H1 (cell line): ENCODE measurements around the gene DLST. TPM values are rescaled to one million over a fixed set of nuclear protein-coding genes. Genes with fewer than 3 reads are reported as not detected.

Source experiments
- CTCF ChIA-PET: fragments of 300-600 bp; sonication (Branson Sonifier 250); formaldehyde crosslinking; loops from one replicate; lab custom pipeline; 2021; ENCODE audit not compliant: partially characterized antibody; lab: Charles Lee
- POLR2A ChIA-PET: fragments of 300-600 bp; sonication (Branson Sonifier 250); formaldehyde crosslinking; loops from one replicate; lab custom pipeline; 2021; ENCODE audit warnings: inconsistent platforms; ENCODE audit not compliant: partially characterized antibody; lab: Charles Lee
- DNase-seq, 2 experiments: peaks; one replicate each; pipeline versions ENCODE4 v3.0.0 to v3.0.0-alpha.2; 2010 to 2022; ENCODE audit warnings: low spot score in 2 of 2, low read depth in 1 of 2, mixed read lengths in 1 of 2
- FAIRE-seq: peaks from 2 replicates; lab custom pipeline; 2011; peaks lifted over from hg19 to GRCh38; lab: Jason Lieb, UNC
- H2AFZ ChIP-seq: 2 replicates; pipeline ENCODE4 v1.8.1; 2012; ENCODE audit warnings: low read length, inconsistent platforms
- H2AK5ac ChIP-seq: 2 replicates; pipeline ENCODE4 v1.6.1; 2013; ENCODE audit warnings: low read depth, low read length
- H2BK120ac ChIP-seq: replicated peaks from 2 replicates; pipeline ENCODE3; 2013; ENCODE audit warnings: low read depth, low read length, inconsistent platforms
- H2BK12ac ChIP-seq: 2 replicates; pipeline ENCODE4 v1.6.1; 2013; ENCODE audit warnings: low read depth, low read length
- H2BK15ac ChIP-seq: 2 replicates; pipeline ENCODE4 v1.6.1; 2013; ENCODE audit warnings: low read length
- H2BK20ac ChIP-seq: 2 replicates; pipeline ENCODE4 v1.6.1; 2013; ENCODE audit warnings: low read length
- H2BK5ac ChIP-seq: 2 replicates; pipeline ENCODE4 v1.6.1; 2013; ENCODE audit warnings: low read depth, low read length
- H3K14ac ChIP-seq: 2 replicates; pipeline ENCODE4 v1.6.1; 2013; ENCODE audit warnings: inconsistent platforms; ENCODE audit not compliant: insufficient read length
- H3K18ac ChIP-seq: 2 replicates; pipeline ENCODE4 v1.6.1; 2013; ENCODE audit warnings: low read length; ENCODE audit errors: extremely low read depth
- H3K23ac ChIP-seq: 2 replicates; pipeline ENCODE4 v1.6.1; 2013; ENCODE audit warnings: inconsistent platforms; ENCODE audit not compliant: insufficient read length
- H3K23me2 ChIP-seq: 2 replicates; pipeline ENCODE4 v1.6.1; 2013; ENCODE audit warnings: low read depth, low read length
- H3K27ac ChIP-seq: 2 replicates; pipeline ENCODE4 v1.6.1; 2011; ENCODE audit warnings: low read depth, low read length, inconsistent platforms
- H3K27me3 ChIP-seq, 4 experiments: replicated peaks in 1 of 4; 1 replicate in 1 of 4; 2 replicates in 3 of 4; pipeline versions ENCODE4 v1.6.1 to v1.8.1; 2011 to 2013; ENCODE audit warnings: low read length in 3 of 4, mild to moderate bottlenecking in 3 of 4, inconsistent platforms in 2 of 4, mixed read lengths in 2 of 4, moderate library complexity in 1 of 4; ENCODE audit not compliant: control insufficient read depth in 3 of 4, insufficient read depth in 3 of 4; ENCODE audit errors: extremely low read depth in 1 of 4
- H3K36me3 ChIP-seq, 4 experiments: 2 replicates each; pipeline versions ENCODE4 v1.6.1 to v1.8.1; 2011 to 2013; ENCODE audit warnings: mild to moderate bottlenecking in 4 of 4, low read length in 3 of 4, moderate library complexity in 2 of 4, control low read depth in 1 of 4, inconsistent platforms in 1 of 4; ENCODE audit not compliant: insufficient read depth in 4 of 4, control insufficient read depth in 2 of 4
- H3K4ac ChIP-seq: replicated peaks from 2 replicates; pipeline ENCODE3; 2013; ENCODE audit warnings: low read length, low read depth, mixed read lengths, inconsistent platforms; ENCODE audit not compliant: insufficient read length
- H3K4me1 ChIP-seq, 4 experiments: replicated peaks in 1 of 4; 1 replicate in 1 of 4; 2 replicates in 3 of 4; pipeline versions ENCODE4 v1.6.1 to v1.8.1; 2011 to 2013; ENCODE audit warnings: low read length in 3 of 4, inconsistent platforms in 2 of 4, mixed read lengths in 1 of 4; ENCODE audit not compliant: insufficient read depth in 4 of 4, control insufficient read depth in 3 of 4
- H3K4me2 ChIP-seq, 2 experiments: 2 replicates each; pipeline versions ENCODE4 v1.6.1 to v1.8.1; 2011 to 2013; ENCODE audit warnings: low read depth in 2 of 2, low read length in 2 of 2, control low read depth in 1 of 2, inconsistent platforms in 1 of 2, mild to moderate bottlenecking in 1 of 2; ENCODE audit not compliant: insufficient read depth in 1 of 2
- H3K4me3 ChIP-seq, 4 experiments: fragments of 200-600, 300-600 bp in 1 of 4; sonication (generic), shearing (Covaris generic), sonication (Bioruptor Twin) in 1 of 4; 2 replicates each; pipeline versions ENCODE4 v1.5.1 to v1.8.1; 2011 to 2016; ENCODE audit warnings: low read length in 4 of 4, low read depth in 3 of 4, control low read depth in 2 of 4, inconsistent platforms in 2 of 4, mild to moderate bottlenecking in 2 of 4, mixed read lengths in 1 of 4, moderate library complexity in 1 of 4; ENCODE audit not compliant: insufficient read depth in 2 of 4; ENCODE audit errors: extremely low read depth in 1 of 4
- H3K56ac ChIP-seq: replicated peaks from 2 replicates; pipeline ENCODE3; 2013; ENCODE audit warnings: low read depth, mild to moderate bottlenecking, mixed read lengths, low read length, inconsistent platforms; ENCODE audit not compliant: insufficient read length
- H3K79me1 ChIP-seq: 2 replicates; pipeline ENCODE4 v1.6.1; 2013; ENCODE audit warnings: low read depth, low read length, control low read depth
- H3K79me2 ChIP-seq, 2 experiments: 2 replicates each; pipeline versions ENCODE4 v1.6.1 to v1.8.1; 2012 to 2013; ENCODE audit warnings: low read length in 2 of 2, mild to moderate bottlenecking in 2 of 2, inconsistent platforms in 1 of 2; ENCODE audit not compliant: insufficient read depth in 2 of 2, control insufficient read depth in 1 of 2
- H3K9ac ChIP-seq, 4 experiments: replicated peaks in 1 of 4; 1 replicate in 1 of 4; 2 replicates in 3 of 4; pipeline versions ENCODE4 v1.6.1 to v1.8.1; 2011 to 2013; ENCODE audit warnings: low read depth in 3 of 4, low read length in 3 of 4, control low read depth in 2 of 4, mild to moderate bottlenecking in 2 of 4, moderate library complexity in 2 of 4, inconsistent platforms in 1 of 4; ENCODE audit errors: extremely low read depth in 1 of 4
- H3K9me3 ChIP-seq, 2 experiments: 2 replicates each; pipeline versions ENCODE4 v1.6.1 to v1.8.1; 2012 to 2013; ENCODE audit warnings: mild to moderate bottlenecking in 2 of 2, moderate library complexity in 2 of 2, control low read depth in 1 of 2, inconsistent platforms in 1 of 2, low read depth in 1 of 2, low read length in 1 of 2, mixed read lengths in 1 of 2; ENCODE audit not compliant: insufficient read depth in 2 of 2
- H4K20me1 ChIP-seq, 2 experiments: replicated peaks in 1 of 2; 2 replicates each; pipeline versions ENCODE3 to v1.8.1; 2011 to 2013; ENCODE audit warnings: inconsistent platforms in 2 of 2, low read length in 2 of 2, mild to moderate bottlenecking in 1 of 2; ENCODE audit not compliant: insufficient read depth in 2 of 2, control insufficient read depth in 1 of 2
- H4K5ac ChIP-seq: 2 replicates; pipeline ENCODE4 v1.6.1; 2013; ENCODE audit warnings: low read length, low read depth, mixed read lengths, inconsistent platforms; ENCODE audit not compliant: insufficient read length
- H4K8ac ChIP-seq: 2 replicates; pipeline ENCODE4 v1.8.0; 2013; ENCODE audit warnings: mild to moderate bottlenecking, moderate library complexity, low read length, inconsistent platforms; ENCODE audit not compliant: insufficient read depth; ENCODE audit errors: extremely low read depth
- H4K91ac ChIP-seq: replicated peaks from 2 replicates; pipeline ENCODE3; 2013; ENCODE audit warnings: low read length, mixed read lengths, inconsistent platforms; ENCODE audit not compliant: insufficient read length
- ASH2L ChIP-seq: fragments of 200-600, 300-600 bp; sonication (generic); IDR thresholded peaks from one replicate; pipeline ENCODE4 v1.7.1; 2017; ENCODE audit warnings: low read length
- ATF2 ChIP-seq: IDR thresholded peaks from 2 replicates; pipeline ENCODE4 v1.6.1; 2012; ENCODE audit warnings: low read length, inconsistent platforms
- BRCA1 ChIP-seq: IDR thresholded peaks from 2 replicates; pipeline ENCODE4 v1.6.1; 2012; ENCODE audit warnings: low read depth, low read length, improper control_type of control experiment
- JUND ChIP-seq: IDR thresholded peaks from 2 replicates; pipeline ENCODE4 v1.6.1; 2011; ENCODE audit warnings: mild to moderate bottlenecking, improper control_type of control experiment, low read length
- KDM1A ChIP-seq: fragments of 200-600, 300-600 bp; sonication (generic); IDR thresholded peaks from 2 replicates; pipeline ENCODE4 v1.7.1; 2016; ENCODE audit warnings: mild to moderate bottlenecking, low read length, borderline replicate concordance
- MAX ChIP-seq: IDR thresholded peaks from 2 replicates; pipeline ENCODE4 v1.6.1; 2012; ENCODE audit warnings: inconsistent platforms
- POLR2AphosphoS5 ChIP-seq: IDR thresholded peaks from 2 replicates; pipeline ENCODE4 v1.6.1; 2011; ENCODE audit warnings: low read depth, low read length
- POU5F1 ChIP-seq: IDR thresholded peaks from 2 replicates; pipeline ENCODE4 v1.6.1; 2011; ENCODE audit warnings: low read depth, mild to moderate bottlenecking, low read length, moderate library complexity
- RAD21 ChIP-seq, 2 experiments: IDR thresholded peaks in 1 of 2; conservative IDR thresholded peaks in 1 of 2; 2 replicates each; pipeline ENCODE4 v1.6.1; 2011; ENCODE audit warnings: low read depth in 2 of 2, low read length in 2 of 2, improper control_type of control experiment in 1 of 2, inconsistent platforms in 1 of 2, mild to moderate bottlenecking in 1 of 2, moderate library complexity in 1 of 2
- TEAD4 ChIP-seq: IDR thresholded peaks from 2 replicates; pipeline ENCODE4 v1.6.1; 2012; ENCODE audit warnings: low read depth, low read length, inconsistent platforms, mixed read lengths
- WGBS, 2 experiments: shearing (Covaris generic) in 1 of 2; methylation state at CpG; one replicate each; pipeline versions ENCODE4 v1.1.6 to v1.1.7; 2013 to 2015; ENCODE audit warnings: low lambda C conversion rate in 2 of 2, mixed read lengths in 2 of 2, inconsistent platforms in 1 of 2, low coverage in 1 of 2, missing lambda C conversion rate in 1 of 2; ENCODE audit not compliant: insufficient replicate concordance in 2 of 2, insufficient coverage in 1 of 2, insufficient read length in 1 of 2; ENCODE audit errors: extremely low coverage in 1 of 2, missing lambda C conversion rate in 1 of 2; 5-methylcytosine and 5-hydroxymethylcytosine counted together
- polyA plus RNA-seq, 7 experiments: library from polyadenylated mRNA; depleted of rRNA in 3 of 7; stranded (reverse) in 5 of 7; unstranded in 2 of 7; fragments of >200 nt in 5 of 7; fragments of 200-250 nt in 2 of 7; gene quantifications; 1 replicate in 5 of 7; 2 replicates in 1 of 7; 4 replicates in 1 of 7; pipeline versions ENCODE4 v1.2.1 to v1.2.3, GENCODE V29; 2011 to 2013; ENCODE audit warnings: missing spikeins in 2 of 7, mixed read lengths in 2 of 7
- total RNA-seq: library from RNA; stranded (reverse); fragmentation: NEBNext Ultra II Directional; extraction: Animal tissue kit (Norgen Biotek cat#: 25700); gene quantifications from 2 replicates; pipeline ENCODE4 v1.2.1, GENCODE V29; 2021

Gene DLST
- total and polyA plus RNA-seq, 2 of the 8 experiments (the other 6 are each of a cell fraction or from before 2014, with no cell fraction given): 96.5 to 117 TPM

- H3K4me3 ChIP-seq: peak within 1 kb of the TSS; percentile 49 to 78 (median 68)
- H4K91ac ChIP-seq: peak within 1 kb of the TSS; percentile 64
- no peak within 1 kb of the TSS for H4K5ac ChIP-seq
- FAIRE-seq (no peak), DNase-seq (peak; percentile 50 to 86)
- H3K23ac ChIP-seq: no peak within 1 kb of the TSS
- H3K9ac ChIP-seq: peak within 1 kb of the TSS; percentile 47 to 67 (median 62)
- H2BK12ac ChIP-seq: no peak within 1 kb of the TSS
- no peak within 1 kb of the TSS for H2BK120ac ChIP-seq
- peak within 1 kb of the TSS; percentile 89 for H4K8ac ChIP-seq
- H2BK5ac ChIP-seq: no peak within 1 kb of the TSS
- H3K4ac ChIP-seq: no peak within 1 kb of the TSS
- CTCF ChIA-PET: interaction anchor here (0.7 to 4.3 kb wide), 11 partner anchors 9 to 166 kb away, joined by 3 to 36 read pairs (median 7); no protein-coding TSS in a partner anchor
- POLR2A ChIA-PET: interaction anchor here (0.8 to 3.6 kb wide), 17 partner anchors 9 to 161 kb away, joined by 3 to 16 read pairs (median 4); no protein-coding TSS in a partner anchor
- H3K4me2 ChIP-seq: peak within 1 kb of the TSS; percentile 61 to 79
- H2BK15ac ChIP-seq: peak within 1 kb of the TSS; percentile 72; the same call in 1 of the 2 replicates
- 3% methylated on average over 41 of the region's 51 CpGs; no CpG with 5 or more reads in 1 of the 2 experiments for WGBS, 2 experiments
- H3K79me1 ChIP-seq: no peaks in the 10 kb centered on the region
- H3K18ac ChIP-seq: no peak within 1 kb of the TSS
- H2AK5ac ChIP-seq: no peak within 1 kb of the TSS
- no peaks in the 10 kb centered on the region for H3K79me2 ChIP-seq
- no peak within 1 kb of the TSS for H2BK20ac ChIP-seq
- peaks cover 0 to 3% (median 0%) of the 10 kb centered on the region in 4 experiments; a peak in 3 of 8 replicates for H3K36me3 ChIP-seq
- H2AFZ ChIP-seq: peak within 1 kb of the TSS; percentile 57; the same call in 1 of the 2 replicates
- peak within 1 kb of the TSS; percentile 59 for H3K56ac ChIP-seq
- peaks cover 2% of the 10 kb centered on the region; the same call in 1 of the 2 replicates for H3K23me2 ChIP-seq
- no peak within 1 kb of the TSS for H3K27ac ChIP-seq
- 0 out of 7 replicates have a peak, but pooled peaks cover 0 to 2% (median 0%) of the 10 kb centered on the region in 4 experiments for H3K27me3 ChIP-seq
- no peaks in the 10 kb centered on the region for H3K9me3 ChIP-seq
- H3K4me1 ChIP-seq: no peaks in the 10 kb centered on the region
- H4K20me1 ChIP-seq: no peaks in the 10 kb centered on the region
- no peak within 1 kb of the TSS for H3K14ac ChIP-seq
- TF ChIP-seq POU5F1 (no peak), ASH2L (peak; percentile 57), MAX (peak; percentile 45), ATF2 (peak; percentile 92), POLR2AphosphoS5 (peak; percentile 57; the same call in 1 of the 2 replicates), JUND (peak; percentile 51; the same call in 1 of the 2 replicates), BRCA1 (no peak), KDM1A (no peak; the same call in 1 of the 2 replicates), RAD21 (IDR thresholded peaks at IDR 0.05 in 1 of 2, conservative IDR thresholded peaks at IDR 0.05 in 1 of 2; ENCODE audit: low read depth in 2 of 2, low read length in 2 of 2) (no peak), TEAD4 (no peak)
Measured at GRCh38 chr14:74922752-74923401, 41.2 kb downstream of the DLST start, which contains the start of gene RPS6KL1. TSS of gene RPS6KL1 (minus strand) at chr14:74923260. CDS start at chr14:74921541, 1,719 bp downstream.
